Esophagus muscularis mucosa (tissue), 3 donors: ENCODE data around the gene UGT1A7.

Experiments
- EP300 ChIP-seq: sonication (generic); formaldehyde crosslinking; IDR thresholded peaks from one replicate; pipeline ENCODE4 v1.6.1; 2017; ENCODE audit warnings: antibody characterized with exemption
- POLR2AphosphoS5 ChIP-seq, 2 donors: sonication (generic); formaldehyde crosslinking; IDR thresholded peaks; one replicate each; pipeline ENCODE4 v1.6.1; 2017; ENCODE audit warnings: antibody characterized with exemption in 2 of 2

DNA sequence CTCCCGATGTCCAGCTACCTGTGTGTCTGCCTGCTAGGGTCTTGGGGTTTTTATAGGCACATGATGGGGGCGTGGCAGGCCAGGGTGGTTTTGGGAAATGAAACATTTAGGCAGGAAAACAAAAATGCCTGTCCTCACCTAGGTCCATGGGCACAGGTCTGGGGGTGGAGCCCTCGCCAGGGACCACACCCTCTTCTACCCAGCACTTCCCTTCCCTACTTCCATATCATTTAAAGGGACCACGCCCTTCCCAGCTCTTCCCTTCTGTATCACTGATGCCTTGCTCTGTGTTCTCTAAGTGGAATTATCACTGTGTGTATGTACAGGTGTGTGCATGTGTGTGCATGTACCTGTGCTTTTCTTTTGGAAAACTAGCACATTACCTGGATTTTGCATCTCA, 84.7 kb downstream of the UGT1A7 start:
- no peak for TF ChIP-seq POLR2AphosphoS5 (IDR thresholded peaks at IDR 0.05)
- TF ChIP-seq EP300 = no peak
